A673 (cell line): Measurements from ENCODE around the gene DUOX1. TPM values are rescaled to one million over a fixed set of nuclear protein-coding genes. Genes with fewer than 3 reads are reported as not detected.

Experiments
- BruUV-seq: library from RNA; stranded (reverse); fragments of 400-500 nt; replicated peaks from 2 replicates; lab custom pipeline; 2021; lab: Mats Ljungman, UMichigan
- CTCF ChIA-PET: fragments of 300-600 bp; sonication (Branson Sonifier 250); formaldehyde crosslinking; loops from one replicate; lab custom pipeline; 2022; ENCODE audit warnings: antibody characterized with exemption; lab: Charles Lee
- POLR2A ChIA-PET: fragments of 300-600 bp; sonication (Branson Sonifier 250); formaldehyde crosslinking; loops from one replicate; lab custom pipeline; 2022; ENCODE audit warnings: antibody characterized with exemption; ENCODE audit not compliant: low non-redundant PET; lab: Charles Lee
- DNase-seq: peaks from one replicate; pipeline ENCODE4 v3.0.0-alpha.2; 2015; ENCODE audit warnings: low spot score
- H3K27ac ChIP-seq: fragments of 200-600 bp; sonication (generic); 2 replicates; pipeline ENCODE4 v1.5.1; 2016; ENCODE audit warnings: mixed run types, low read depth, mild to moderate bottlenecking, mixed read lengths, antibody characterized with exemption, low read length; ENCODE audit not compliant: poor library complexity, severe bottlenecking
- H3K27me3 ChIP-seq: fragments of 200-600 bp; sonication (generic); replicated peaks from 2 replicates; pipeline ENCODE4 v1.6.1; 2017; ENCODE audit warnings: mixed run types, low read depth, mild to moderate bottlenecking, mixed read lengths, antibody characterized with exemption, low read length; ENCODE audit not compliant: insufficient read depth, poor library complexity
- H3K36me3 ChIP-seq: fragments of 200-600 bp; sonication (generic); 2 replicates; pipeline ENCODE4 v1.6.1; 2016; ENCODE audit warnings: mixed run types, mild to moderate bottlenecking, mixed read lengths, antibody characterized with exemption, low read length; ENCODE audit not compliant: insufficient read depth, poor library complexity, severe bottlenecking
- H3K4me1 ChIP-seq: fragments of 200-600 bp; sonication (generic); 2 replicates; pipeline ENCODE4 v1.6.1; 2017; ENCODE audit warnings: mixed run types, mild to moderate bottlenecking, mixed read lengths, antibody characterized with exemption, low read length; ENCODE audit not compliant: insufficient read depth, poor library complexity, severe bottlenecking
- H3K4me3 ChIP-seq: fragments of 200-600 bp; sonication (generic); 2 replicates; pipeline ENCODE4 v1.5.1; 2016; ENCODE audit warnings: low read depth, mixed run types, mild to moderate bottlenecking, mixed read lengths, low read length; ENCODE audit not compliant: poor library complexity, severe bottlenecking
- H3K9me3 ChIP-seq: fragments of 200-600 bp; sonication (generic); 2 replicates; pipeline ENCODE4 v1.6.1; 2016; ENCODE audit warnings: mixed run types, low read depth, mild to moderate bottlenecking, mixed read lengths, antibody characterized with exemption, low read length; ENCODE audit not compliant: poor library complexity, severe bottlenecking
- EZH2 ChIP-seq: fragments of 200-600 bp; sonication (generic); IDR thresholded peaks from 2 replicates; pipeline ENCODE4 v1.6.1; 2017; ENCODE audit warnings: borderline replicate concordance, low read depth, mild to moderate bottlenecking, mixed read lengths, antibody characterized with exemption, low read length; ENCODE audit not compliant: poor library complexity, severe bottlenecking
- intact Hi-C: fragments of 100-400 bp; cut with micrococcal nuclease; formaldehyde crosslinking; loops from one replicate; pipeline ENCODE4 v1.10.0; 2022; ENCODE audit not compliant: unreplicated experiment
- total RNA-seq: library from RNA; stranded (reverse); gene quantifications from 2 replicates; pipeline ENCODE4 v1.2.3, GENCODE V29; 2021
- TF ChIP-seq, protein P1 (sequence below): fragments of 300-800, 200-600 bp; sonication (generic); conservative IDR thresholded peaks from 2 replicates; pipeline ENCODE4 v1.5.1; 2017; ENCODE audit warnings: low read depth, mild to moderate bottlenecking, antibody characterized with exemption, low read length, moderate library complexity, mixed read lengths

DUOX1 gene
- total RNA-seq, 1 experiment from 2014 or later: 1.7 TPM

GRCh38 chr15:45116482-45117307 lies 13.1 kb upstream of the DUOX1 start:
- DNase-seq: no peak
- BruUV-seq: no TSS peak
- intact Hi-C loops: loop anchor here (5.0 to 10.0 kb wide), 2 partner anchors 144 to 532 kb away; no protein-coding TSS in a partner anchor
- POLR2A ChIA-PET: no interaction called here
- TF ChIP-seq, protein P1, sequence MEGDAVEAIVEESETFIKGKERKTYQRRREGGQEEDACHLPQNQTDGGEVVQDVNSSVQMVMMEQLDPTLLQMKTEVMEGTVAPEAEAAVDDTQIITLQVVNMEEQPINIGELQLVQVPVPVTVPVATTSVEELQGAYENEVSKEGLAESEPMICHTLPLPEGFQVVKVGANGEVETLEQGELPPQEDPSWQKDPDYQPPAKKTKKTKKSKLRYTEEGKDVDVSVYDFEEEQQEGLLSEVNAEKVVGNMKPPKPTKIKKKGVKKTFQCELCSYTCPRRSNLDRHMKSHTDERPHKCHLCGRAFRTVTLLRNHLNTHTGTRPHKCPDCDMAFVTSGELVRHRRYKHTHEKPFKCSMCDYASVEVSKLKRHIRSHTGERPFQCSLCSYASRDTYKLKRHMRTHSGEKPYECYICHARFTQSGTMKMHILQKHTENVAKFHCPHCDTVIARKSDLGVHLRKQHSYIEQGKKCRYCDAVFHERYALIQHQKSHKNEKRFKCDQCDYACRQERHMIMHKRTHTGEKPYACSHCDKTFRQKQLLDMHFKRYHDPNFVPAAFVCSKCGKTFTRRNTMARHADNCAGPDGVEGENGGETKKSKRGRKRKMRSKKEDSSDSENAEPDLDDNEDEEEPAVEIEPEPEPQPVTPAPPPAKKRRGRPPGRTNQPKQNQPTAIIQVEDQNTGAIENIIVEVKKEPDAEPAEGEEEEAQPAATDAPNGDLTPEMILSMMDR: no peak
- TF ChIP-seq EZH2: no peak
- no peaks in the 10 kb centered on the region for H3K36me3 ChIP-seq
- no peak overlapping the region for H3K4me3 ChIP-seq
- CTCF ChIA-PET: no interaction called here
- peaks cover 12% of the 10 kb centered on the region for H3K4me1 ChIP-seq
- H3K27me3 ChIP-seq: peaks cover 33% of the 10 kb centered on the region
- no peaks in the 10 kb centered on the region for H3K9me3 ChIP-seq
- H3K27ac ChIP-seq: no peak overlapping the region

GRCh38 chr15:45117308-45118130 lies 12.3 kb upstream of the DUOX1 start:
- POLR2A ChIA-PET: interaction anchor here (0.8 kb wide), 1 partner anchor 29 kb away, joined by 5 read pairs; no protein-coding TSS in a partner anchor
- no peak for DNase-seq
- BruUV-seq: no TSS peak
- H3K4me3 ChIP-seq: no peak overlapping the region
- peaks cover 12% of the 10 kb centered on the region for H3K4me1 ChIP-seq
- CTCF ChIA-PET: interaction anchor here (0.7 to 1.4 kb wide), 15 partner anchors 8 to 538 kb away, joined by 3 to 10 read pairs (median 4); partner anchors contain the start of genes DUOX1, DUOXA1, SORD and TRIM69
- TF ChIP-seq, protein P1: no peak
- no peak for TF ChIP-seq EZH2
- peaks cover 25% of the 10 kb centered on the region for H3K27me3 ChIP-seq
- H3K27ac ChIP-seq: no peak overlapping the region
- H3K9me3 ChIP-seq: no peaks in the 10 kb centered on the region
- intact Hi-C loops: loop anchor here (5.0 to 10.0 kb wide), 2 partner anchors 145 to 533 kb away; no protein-coding TSS in a partner anchor
- no peaks in the 10 kb centered on the region for H3K36me3 ChIP-seq

GRCh38 chr15:45118131-45118588 lies 11.6 kb upstream of the DUOX1 start:
- DNase-seq: peak; percentile 96
- peaks cover 19% of the 10 kb centered on the region for H3K27me3 ChIP-seq
- TF ChIP-seq, protein P1: peak; percentile 100
- TF ChIP-seq EZH2: no peak
- H3K4me3 ChIP-seq: no peak overlapping the region
- no peak overlapping the region for H3K27ac ChIP-seq
- POLR2A ChIA-PET: interaction anchor here (0.8 kb wide), 1 partner anchor 30 kb away, joined by 5 read pairs; no protein-coding TSS in a partner anchor
- CTCF ChIA-PET: interaction anchor here (0.5 to 1.4 kb wide), 20 partner anchors 9 to 546 kb away, joined by 3 to 10 read pairs (median 4); partner anchors contain the start of genes DUOX1, DUOXA1, SORD and TRIM69
- H3K9me3 ChIP-seq: no peaks in the 10 kb centered on the region
- H3K4me1 ChIP-seq: peaks cover 10% of the 10 kb centered on the region
- H3K36me3 ChIP-seq: no peaks in the 10 kb centered on the region
- no TSS peak for BruUV-seq
- intact Hi-C loops: loop anchor here (5.0 to 10.0 kb wide), 2 partner anchors 146 to 533 kb away; no protein-coding TSS in a partner anchor
